Rectal smooth muscle tissue (tissue), 1 donor: ENCODE data around the gene PZP.
A peak's percentile ranks its signal among the peaks of the same experiment; 100 is the strongest.

Experiments used
- H3K27ac ChIP-seq: one replicate; pipeline ENCODE4 v1.7.0; 2013; ENCODE audit warnings: low read depth, low read length, inconsistent platforms
- H3K27me3 ChIP-seq: one replicate; pipeline ENCODE4 v1.7.0; 2013; ENCODE audit warnings: low read length; ENCODE audit not compliant: control insufficient read depth, insufficient read depth
- H3K36me3 ChIP-seq: one replicate; pipeline ENCODE4 v1.7.0; 2013; ENCODE audit warnings: low read length; ENCODE audit not compliant: control insufficient read depth, insufficient read depth
- H3K4me1 ChIP-seq: one replicate; pipeline ENCODE4 v1.7.0; 2013; ENCODE audit warnings: low read length; ENCODE audit not compliant: control insufficient read depth, insufficient read depth
- H3K4me3 ChIP-seq: one replicate; pipeline ENCODE4 v1.7.0; 2013; ENCODE audit warnings: low read length
- H3K9ac ChIP-seq: one replicate; pipeline ENCODE4 v1.7.0; 2013; ENCODE audit warnings: low read length

Gene PZP

DNA sequence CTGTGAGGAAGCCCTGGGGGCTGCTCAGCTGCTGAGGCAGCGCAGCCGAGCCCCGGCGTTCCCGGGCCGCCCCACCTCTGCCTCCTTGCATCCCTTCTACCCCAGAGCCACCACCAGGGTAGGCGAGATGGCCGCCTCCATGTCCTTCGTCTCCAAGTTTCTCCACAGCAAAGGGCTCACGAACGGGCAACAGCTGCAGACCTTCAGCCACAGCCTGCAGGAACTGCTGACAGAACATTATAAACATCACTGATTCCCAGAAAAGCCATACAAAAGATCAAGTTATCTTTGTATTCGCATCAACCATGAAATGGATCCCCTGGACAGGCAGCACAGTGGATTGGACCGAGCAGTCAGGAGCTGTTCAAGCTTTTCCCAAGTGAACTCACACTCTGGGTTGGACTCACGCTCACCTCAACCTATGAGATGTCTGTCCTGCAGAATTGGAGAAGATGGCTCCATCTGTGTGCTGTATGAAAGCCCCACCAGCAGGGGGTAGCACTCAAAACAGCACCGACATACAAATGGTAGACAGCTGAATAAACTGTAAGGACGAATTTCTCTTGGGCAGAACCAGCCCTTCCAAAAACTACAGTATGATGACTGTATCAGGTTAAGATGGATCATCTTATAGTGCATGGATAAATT lies 73.1 kb downstream of the PZP start:
- no peak overlapping the region for H3K4me3 ChIP-seq
- H3K9ac ChIP-seq, result no peak overlapping the region
- no peaks in the 10 kb centered on the region for H3K4me1 ChIP-seq
- peak overlapping the region; percentile 9 for H3K27ac ChIP-seq
- no peaks in the 10 kb centered on the region for H3K27me3 ChIP-seq
- no peaks in the 10 kb centered on the region for H3K36me3 ChIP-seq

- no peak overlapping the region for H3K27ac ChIP-seq
- H3K9ac ChIP-seq, result no peak overlapping the region
- no peaks in the 10 kb centered on the region for H3K27me3 ChIP-seq
- H3K36me3 ChIP-seq, result no peaks in the 10 kb centered on the region
- H3K4me3 ChIP-seq, result no peak overlapping the region
- no peaks in the 10 kb centered on the region for H3K4me1 ChIP-seq
These were observed 74.8 kb downstream of the PZP start for GRCh38 chr12:9133216-9133916.

- no peaks in the 10 kb centered on the region for H3K4me1 ChIP-seq
- no peak overlapping the region for H3K4me3 ChIP-seq
- no peak overlapping the region for H3K27ac ChIP-seq
- no peak overlapping the region for H3K9ac ChIP-seq
- no peaks in the 10 kb centered on the region for H3K36me3 ChIP-seq
- no peaks in the 10 kb centered on the region for H3K27me3 ChIP-seq
These were observed 76.1 kb downstream of the PZP start for GRCh38 chr12:9132008-9132535.

DNA sequence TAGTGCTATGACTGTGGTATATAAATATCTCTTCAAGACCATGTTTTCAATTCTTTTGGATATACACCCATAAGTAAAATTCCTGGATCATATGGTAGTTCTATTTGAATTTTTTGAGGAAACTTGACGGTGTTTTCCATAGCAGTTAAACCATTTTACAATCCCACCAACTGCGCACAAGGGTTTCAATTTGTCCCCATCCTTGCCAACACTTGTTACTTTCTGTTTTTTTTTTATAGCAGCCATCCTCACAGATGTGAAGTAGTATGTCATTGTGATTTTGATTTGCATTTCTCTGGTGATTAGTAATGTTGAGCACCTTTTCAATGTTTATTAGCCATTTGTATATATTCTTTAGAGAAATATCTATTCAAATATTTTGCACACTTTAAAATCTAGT lies 78.0 kb downstream of the PZP start:
- no peak overlapping the region for H3K9ac ChIP-seq
- no peaks in the 10 kb centered on the region for H3K27me3 ChIP-seq
- H3K4me3 ChIP-seq, result no peak overlapping the region
- no peaks in the 10 kb centered on the region for H3K36me3 ChIP-seq
- no peak overlapping the region for H3K27ac ChIP-seq
- no peaks in the 10 kb centered on the region for H3K4me1 ChIP-seq

DNA sequence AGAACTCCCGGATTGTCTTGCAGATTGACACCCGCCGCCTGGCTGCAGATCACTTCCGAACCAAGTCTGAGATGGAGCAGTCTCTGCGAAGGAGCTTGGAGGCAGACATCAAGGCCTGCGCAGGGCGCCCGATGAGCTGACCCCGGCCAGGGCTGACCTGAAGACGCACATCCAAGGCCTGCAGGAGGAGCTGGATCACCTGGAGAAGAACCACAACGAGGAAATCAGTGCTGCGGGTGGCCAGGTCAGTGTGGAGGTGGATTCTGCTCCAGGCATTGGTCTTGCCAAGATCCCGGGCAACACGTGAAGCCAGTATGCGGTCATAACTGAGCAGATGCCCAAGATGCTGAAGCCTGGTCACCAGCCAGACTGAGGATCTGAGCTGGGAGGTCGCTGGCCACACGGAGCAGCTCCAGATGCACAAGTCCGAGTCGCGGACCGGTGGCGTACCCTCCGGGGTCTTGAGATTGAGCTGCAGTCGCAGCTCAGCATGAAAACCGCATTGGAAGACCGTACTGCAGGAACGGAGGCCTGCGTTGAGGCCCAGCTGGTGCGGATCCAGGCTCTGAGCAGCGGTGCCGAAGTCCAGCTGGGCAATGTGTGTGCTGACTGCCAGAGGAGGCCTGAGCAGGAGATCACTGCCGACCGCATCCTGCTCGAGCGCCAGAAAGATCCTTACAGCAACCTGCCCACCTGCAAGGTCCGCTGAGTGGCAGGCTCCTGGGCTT lies 80.1 kb downstream of the PZP start:
- H3K36me3 ChIP-seq, result no peaks in the 10 kb centered on the region
- H3K9ac ChIP-seq, result no peak overlapping the region
- no peaks in the 10 kb centered on the region for H3K27me3 ChIP-seq
- no peaks in the 10 kb centered on the region for H3K4me1 ChIP-seq
- no peak overlapping the region for H3K4me3 ChIP-seq
- no peak overlapping the region for H3K27ac ChIP-seq

GRCh38 chr12:9127484-9127883 lies 80.7 kb downstream of the PZP start:
- Histone ChIP-seq H3K9ac (no peak overlapping the region), H3K36me3 (no peaks in the 10 kb centered on the region), H3K27me3 (no peaks in the 10 kb centered on the region), H3K4me3 (no peak overlapping the region), H3K4me1 (no peaks in the 10 kb centered on the region), H3K27ac (no peak overlapping the region)

- H3K4me1 ChIP-seq, result no peaks in the 10 kb centered on the region
- no peak overlapping the region for H3K9ac ChIP-seq
- H3K27me3 ChIP-seq, result no peaks in the 10 kb centered on the region
- H3K27ac ChIP-seq, result no peak overlapping the region
- H3K4me3 ChIP-seq, result no peak overlapping the region
- H3K36me3 ChIP-seq, result no peaks in the 10 kb centered on the region
These were observed 83.7 kb downstream of the PZP start for GRCh38 chr12:9124383-9125031.

DNA sequence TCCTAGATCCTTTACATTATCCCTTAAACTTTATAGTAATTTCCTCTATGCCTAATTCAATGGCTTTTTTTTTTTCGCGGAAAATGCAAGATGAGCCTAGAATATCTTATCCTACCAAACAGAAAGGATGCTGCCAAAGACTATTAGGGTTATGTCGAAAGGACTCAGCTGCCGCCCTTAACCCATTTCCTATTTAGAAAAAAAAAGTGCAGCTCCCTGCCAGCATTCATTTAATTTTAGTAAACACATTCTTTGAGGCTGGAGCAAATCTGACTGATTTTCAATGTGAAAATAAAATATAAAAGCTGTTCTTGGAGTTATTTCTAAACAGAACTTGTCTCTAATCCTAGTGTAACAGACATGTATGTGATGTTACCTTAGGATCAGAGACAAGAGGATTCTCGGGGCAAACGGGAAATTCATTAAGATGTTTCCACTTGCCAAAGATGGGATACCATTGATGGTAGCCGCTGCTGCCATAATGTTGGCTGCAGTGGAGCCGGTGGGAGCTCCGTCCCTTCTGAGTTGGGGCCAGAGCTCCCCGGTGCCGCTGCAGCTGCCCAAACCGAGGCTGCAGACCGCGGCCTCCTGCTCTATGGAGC lies 84.3 kb downstream of the PZP start:
- Histone ChIP-seq H3K4me3 (peak overlapping the region; percentile 26), H3K27me3 (no peaks in the 10 kb centered on the region), H3K4me1 (no peaks in the 10 kb centered on the region), H3K36me3 (no peaks in the 10 kb centered on the region), H3K9ac (no peak overlapping the region), H3K27ac (no peak overlapping the region)

DNA sequence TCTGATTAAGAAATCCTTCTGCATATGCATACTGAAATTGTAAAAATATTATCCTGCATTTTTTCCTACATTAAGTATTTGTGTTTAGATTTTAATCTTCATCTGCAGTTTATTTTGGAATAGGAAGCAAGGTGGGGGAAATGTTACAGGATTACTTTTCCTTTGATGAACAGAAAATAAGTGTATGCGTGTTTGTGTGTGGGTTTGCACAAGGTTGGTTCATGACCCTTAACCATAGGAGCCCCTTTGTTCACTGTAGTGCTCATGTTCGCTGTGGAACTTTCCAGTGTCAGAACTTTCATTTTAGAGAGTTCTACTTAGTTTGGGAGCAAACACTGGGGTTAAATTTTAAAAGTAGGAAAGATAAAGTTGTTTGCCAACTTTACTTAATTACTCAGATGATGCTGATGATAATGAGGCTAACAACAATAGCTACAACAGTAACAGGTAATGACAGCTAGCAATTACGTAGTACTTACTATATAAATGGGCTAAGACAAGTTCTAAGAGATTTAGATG lies 86.0 kb downstream of the PZP start:
- H3K27ac ChIP-seq, result no peak overlapping the region
- H3K36me3 ChIP-seq, result no peaks in the 10 kb centered on the region
- H3K27me3 ChIP-seq, result no peaks in the 10 kb centered on the region
- no peak overlapping the region for H3K4me3 ChIP-seq
- no peak overlapping the region for H3K9ac ChIP-seq
- H3K4me1 ChIP-seq, result peaks cover 10% of the 10 kb centered on the region

- no peak overlapping the region for H3K4me3 ChIP-seq
- no peaks in the 10 kb centered on the region for H3K27me3 ChIP-seq
- peaks cover 16% of the 10 kb centered on the region for H3K4me1 ChIP-seq
- no peak overlapping the region for H3K27ac ChIP-seq
- no peak overlapping the region for H3K9ac ChIP-seq
- H3K36me3 ChIP-seq, result no peaks in the 10 kb centered on the region
These were observed 87.6 kb downstream of the PZP start for GRCh38 chr12:9120487-9121184.

DNA sequence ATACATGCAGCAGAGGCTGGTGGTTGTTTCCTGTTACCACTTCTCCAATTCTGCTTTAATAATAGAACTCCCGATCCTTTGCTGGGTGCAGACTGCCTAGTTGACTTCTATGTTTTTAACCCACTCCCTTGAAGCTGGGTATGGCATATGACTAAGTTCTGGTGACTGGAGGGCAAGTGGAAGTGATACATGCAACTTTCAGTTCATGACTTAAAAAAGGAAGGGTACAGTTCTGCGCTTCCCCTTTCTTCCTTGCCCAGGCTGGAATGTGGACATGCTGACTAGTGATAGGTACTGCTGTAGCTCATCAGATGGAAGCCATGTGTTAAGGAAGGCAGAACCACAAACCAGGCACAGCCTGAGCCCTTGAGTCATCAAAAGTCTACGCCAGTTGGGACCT lies 90.0 kb downstream of the PZP start:
- H3K27ac ChIP-seq, result peak overlapping the region; percentile 62
- no peak overlapping the region for H3K9ac ChIP-seq
- no peaks in the 10 kb centered on the region for H3K27me3 ChIP-seq
- peak overlapping the region; percentile 30 for H3K4me3 ChIP-seq
- peaks cover 16% of the 10 kb centered on the region for H3K4me1 ChIP-seq
- no peaks in the 10 kb centered on the region for H3K36me3 ChIP-seq
